HCT116 (cell line): ENCODE results near the gene TBKBP1. TPM values are rescaled to one million over a fixed set of nuclear protein-coding genes. Genes with fewer than 3 reads are reported as not detected.

Source experiments
- ATAC-seq: fragments of 200-7000 bp; cut with Tn5 transposase; 2 replicates; pipeline ENCODE4 v1.9.1; 2020; ENCODE audit warnings: mild to moderate bottlenecking, moderate library complexity
- BruUV-seq: library from RNA; stranded (reverse); fragments of 400-500 nt; replicated peaks from 2 replicates; lab custom pipeline; 2021; lab: Mats Ljungman, UMichigan
- CTCF ChIA-PET: fragments of 300-600 bp; sonication (Branson Sonifier 250); formaldehyde crosslinking; loops from one replicate; lab custom pipeline; 2021; ENCODE audit warnings: antibody characterized with exemption; lab: Charles Lee
- POLR2A ChIA-PET: fragments of 300-600, 350-600 bp; sonication (Branson Sonifier 250); formaldehyde crosslinking; loops from one replicate; lab custom pipeline; 2021; ENCODE audit warnings: antibody characterized with exemption; lab: Charles Lee
- RAD21 ChIA-PET, 2 experiments: fragments of 300-600 bp; sonication (Branson Sonifier 250); formaldehyde crosslinking; loops; one replicate each; lab custom pipeline; 2023; ENCODE audit warnings: low total read pairs in 2 of 2; ENCODE audit not compliant: uncharacterized antibody in 2 of 2, unreplicated experiment in 2 of 2, low non-redundant PET in 1 of 2; lab: Charles Lee
- DNase-seq: peaks from one replicate; pipeline ENCODE4 v3.0.0-alpha.2; 2010; ENCODE audit warnings: low read depth, low spot score
- H2AFZ ChIP-seq: fragments of 200-600 bp; shearing (Covaris generic), sonication (generic); 2 replicates; pipeline ENCODE4 v1.6.1; 2017; ENCODE audit warnings: low read depth, mixed run types, mixed read lengths, antibody characterized with exemption, low read length; ENCODE audit not compliant: poor library complexity, severe bottlenecking
- H3K27ac ChIP-seq: 2 replicates; pipeline ENCODE4 v1.5.1; 2012; ENCODE audit warnings: low read depth, low read length
- H3K27me3 ChIP-seq: fragments of 200-600 bp; sonication (generic); 2 replicates; pipeline ENCODE4 v1.6.1; 2016; ENCODE audit warnings: mixed run types, low read length, mixed read lengths; ENCODE audit not compliant: insufficient read depth
- H3K36me3 ChIP-seq, 2 experiments: fragments of 200-500 bp in 1 of 2; fragments of 200-600 bp in 1 of 2; sonication (Bioruptor generic) in 1 of 2; sonication (generic) in 1 of 2; 2 replicates each; pipeline versions ENCODE4 v1.5.1 to v1.6.1; 2014 to 2016; ENCODE audit warnings: low read length in 2 of 2, inconsistent platforms in 1 of 2, mixed read lengths in 1 of 2, mixed run types in 1 of 2; ENCODE audit not compliant: insufficient read depth in 2 of 2, control insufficient read depth in 1 of 2
- H3K4me1 ChIP-seq, 2 experiments: fragments of 200-600 bp in 1 of 2; sonication (generic) in 1 of 2; 2 replicates each; pipeline versions ENCODE4 v1.5.1 to v1.6.1; 2012 to 2017; ENCODE audit warnings: low read length in 2 of 2, inconsistent platforms in 1 of 2, mild to moderate bottlenecking in 1 of 2, mixed read lengths in 1 of 2, mixed run types in 1 of 2, moderate library complexity in 1 of 2; ENCODE audit not compliant: insufficient read depth in 2 of 2, control insufficient read depth in 1 of 2
- H3K4me2 ChIP-seq: fragments of 200-600 bp; sonication (generic); 2 replicates; pipeline ENCODE4 v1.6.1; 2017; ENCODE audit warnings: mixed run types, low read length, mixed read lengths
- H3K4me3 ChIP-seq, 2 experiments: fragments of 200-600 bp in 1 of 2; sonication (generic) in 1 of 2; replicated peaks in 1 of 2; 2 replicates each; pipeline ENCODE4 v1.5.1; 2011 to 2016; ENCODE audit warnings: low read length in 2 of 2, control low read depth in 1 of 2, low read depth in 1 of 2, mild to moderate bottlenecking in 1 of 2, mixed read lengths in 1 of 2, mixed run types in 1 of 2
- H3K79me2 ChIP-seq: fragments of 200-600 bp; sonication (generic); 2 replicates; pipeline ENCODE4 v1.6.1; 2017; ENCODE audit warnings: mild to moderate bottlenecking, mixed run types, low read length, moderate library complexity, mixed read lengths; ENCODE audit not compliant: insufficient read depth
- H3K9ac ChIP-seq: fragments of 200-600 bp; sonication (generic); 2 replicates; pipeline ENCODE4 v1.6.1; 2016; ENCODE audit warnings: low read length, mixed read lengths
- H3K9me2 ChIP-seq: fragments of 200-600 bp; sonication (generic), shearing (Covaris generic); 2 replicates; pipeline ENCODE4 v1.6.1; 2017; ENCODE audit warnings: mixed run types, mild to moderate bottlenecking, moderate library complexity; ENCODE audit not compliant: insufficient read depth
- H3K9me3 ChIP-seq, 2 experiments: fragments of 200-500 bp in 1 of 2; fragments of 200-600 bp in 1 of 2; sonication (Bioruptor generic) in 1 of 2; sonication (generic) in 1 of 2; 2 replicates each; pipeline ENCODE4 v1.6.1; 2014 to 2017; ENCODE audit warnings: low read length in 2 of 2, mixed read lengths in 2 of 2, inconsistent platforms in 1 of 2, low read depth in 1 of 2, mild to moderate bottlenecking in 1 of 2, mixed run types in 1 of 2, moderate library complexity in 1 of 2; ENCODE audit not compliant: control insufficient read depth in 1 of 2, insufficient read depth in 1 of 2
- H4K20me1 ChIP-seq: fragments of 200-600 bp; sonication (generic), shearing (Covaris generic); 2 replicates; pipeline ENCODE4 v1.6.1; 2017; ENCODE audit warnings: mixed run types, mild to moderate bottlenecking, moderate library complexity; ENCODE audit not compliant: insufficient read depth
- CEBPB ChIP-seq: IDR thresholded peaks from 2 replicates; pipeline ENCODE4 v1.6.1; 2012; ENCODE audit warnings: low read depth
- CTCF ChIP-seq, 3 experiments: fragments of 200-600 bp in 1 of 3; sonication (generic) in 1 of 3; IDR thresholded peaks in 2 of 3; conservative IDR thresholded peaks in 1 of 3; 2 replicates each; pipeline ENCODE4 v1.5.1; 2012 to 2017; ENCODE audit warnings: low read depth in 2 of 3, low read length in 2 of 3, antibody characterized with exemption in 1 of 3, borderline replicate concordance in 1 of 3, control low read depth in 1 of 3, mild to moderate bottlenecking in 1 of 3, mixed read lengths in 1 of 3, mixed run types in 1 of 3, moderate library complexity in 1 of 3; ENCODE audit not compliant: insufficient read depth in 1 of 3
- EGR1 ChIP-seq: IDR thresholded peaks from 2 replicates; pipeline ENCODE4 v1.6.1; 2012; ENCODE audit warnings: low read depth
- POLR2A ChIP-seq: IDR thresholded peaks from 2 replicates; pipeline ENCODE4 v1.7.0; 2011; ENCODE audit warnings: borderline replicate concordance; ENCODE audit not compliant: insufficient read depth, insufficient read length; ENCODE audit errors: extremely low read depth
- POLR2AphosphoS5 ChIP-seq: IDR thresholded peaks from 2 replicates; pipeline ENCODE4 v1.6.1; 2011; ENCODE audit warnings: mild to moderate bottlenecking, low read depth, low read length, moderate library complexity
- RAD21 ChIP-seq: IDR thresholded peaks from 2 replicates; pipeline ENCODE4 v1.6.1; 2012; ENCODE audit warnings: low read depth, mild to moderate bottlenecking
- REST ChIP-seq: IDR thresholded peaks from 2 replicates; pipeline ENCODE4 v1.6.1; 2012; ENCODE audit warnings: low read depth
- SIN3A ChIP-seq: IDR thresholded peaks from 2 replicates; pipeline ENCODE4 v1.6.1; 2012; ENCODE audit warnings: low read depth
- SP1 ChIP-seq: IDR thresholded peaks from 2 replicates; pipeline ENCODE4 v1.6.1; 2012; ENCODE audit warnings: low read depth
- intact Hi-C: fragments of 100-400 bp; cut with micrococcal nuclease; formaldehyde crosslinking; loops from 2 replicates; pipeline ENCODE4 v1.10.0; 2022
- total RNA-seq: library from RNA; stranded (reverse); gene quantifications from one replicate; pipeline ENCODE4 v1.2.1, GENCODE V29; 2021; ENCODE audit not compliant: unreplicated experiment

Gene TBKBP1
- total RNA-seq, 1 experiment from 2014 or later: 12.4 TPM

GRCh38 chr17:47660064-47660492 lies 33.9 kb upstream of the TBKBP1 start (continued):
- TF ChIP-seq REST: no peak
- TF ChIP-seq CEBPB: no peak

- no peaks in the 10 kb centered on the region for H3K27me3 ChIP-seq
- DNase-seq (peak; percentile 48), ATAC-seq (peak; percentile 88)
- 0 out of 2 replicates have a peak overlapping the region, but pooled peaks have one; percentile 0 for H3K27ac ChIP-seq
- intact Hi-C loops: loop anchor here (1.0 to 2.0 kb wide), 2 partner anchors 79 to 138 kb away; no protein-coding TSS in a partner anchor
- peak; percentile 31; the same call in 1 of the 2 replicates for TF ChIP-seq SIN3A
- peak; percentile 74 for TF ChIP-seq RAD21
- TF ChIP-seq CTCF (IDR thresholded peaks at IDR 0.05 in 2 of 3, conservative IDR thresholded peaks at IDR 0.05 in 1 of 3; ENCODE audit: borderline replicate concordance in 1 of 3, insufficient read depth in 1 of 3, low read depth in 2 of 3, low read length in 2 of 3): peak; percentile 71 to 97 (median 87)
- TF ChIP-seq POLR2A: no peak
- TF ChIP-seq EGR1: no peak
- no peak for TF ChIP-seq POLR2AphosphoS5
- no peak for TF ChIP-seq SP1
- ChIA-PET CTCF (interaction anchor here (0.8 to 2.5 kb wide), 10 partner anchors 8 to 138 kb away, joined by 3 to 11 read pairs (median 4); partner anchors contain the start of gene KPNB1), POLR2A (interaction anchor here (1.3 to 2.7 kb wide), 2 partner anchors 14 to 29 kb away, joined by 3 to 12 read pairs; partner anchors contain the start of gene KPNB1), RAD21 (interaction anchor here in 1 of 2 experiments (1.0 kb wide), 1 partner anchor 15 kb away, joined by 3 read pairs; no protein-coding TSS in a partner anchor)
- H3K79me2 ChIP-seq: peaks cover 93% of the 10 kb centered on the region
- H3K4me1 ChIP-seq: no peaks in the 10 kb centered on the region
- BruUV-seq: no TSS peak
- no peak overlapping the region for H2AFZ ChIP-seq
- no peak overlapping the region for H3K9ac ChIP-seq
- no peak overlapping the region for H3K4me2 ChIP-seq
- no peaks in the 10 kb centered on the region for H3K9me3 ChIP-seq
- peaks cover 34% of the 10 kb centered on the region for H4K20me1 ChIP-seq
- no peak overlapping the region for H3K4me3 ChIP-seq
- no peaks in the 10 kb centered on the region for H3K9me2 ChIP-seq
- peaks cover 82 to 89% of the 10 kb centered on the region in 2 experiments for H3K36me3 ChIP-seq
These were observed 29.9 kb upstream of the TBKBP1 start for GRCh38 chr17:47663912-47664623.
